Ishikawa (cell line): ENCODE data around the gene SNED1.

ENCODE experiments used
- CEBPB ChIP-seq: IDR thresholded peaks from 2 replicates; pipeline ENCODE4 v1.6.1; 2012
- CREB1 ChIP-seq: IDR thresholded peaks from 2 replicates; pipeline ENCODE4 v1.6.1; 2012; ENCODE audit warnings: low read depth
- EGR1 ChIP-seq: IDR thresholded peaks from 2 replicates; pipeline ENCODE4 v1.6.1; 2012
- EP300 ChIP-seq: IDR thresholded peaks from 2 replicates; pipeline ENCODE4 v1.6.1; 2012; ENCODE audit warnings: borderline replicate concordance
- FOXM1 ChIP-seq: IDR thresholded peaks from 2 replicates; pipeline ENCODE4 v1.6.1; 2012; ENCODE audit warnings: low read depth, borderline replicate concordance
- MAX ChIP-seq: IDR thresholded peaks from 2 replicates; pipeline ENCODE4 v1.6.1; 2012
- NFIC ChIP-seq: IDR thresholded peaks from 2 replicates; pipeline ENCODE4 v1.6.1; 2012
- RAD21 ChIP-seq: IDR thresholded peaks from 2 replicates; pipeline ENCODE4 v1.6.1; 2012; ENCODE audit warnings: low read depth
- REST ChIP-seq: IDR thresholded peaks from 2 replicates; pipeline ENCODE4 v1.6.1; 2012; ENCODE audit warnings: low read depth, mild to moderate bottlenecking
- TAF1 ChIP-seq: IDR thresholded peaks from 2 replicates; pipeline ENCODE4 v1.6.1; 2012; ENCODE audit warnings: low read depth, mild to moderate bottlenecking
- TCF12 ChIP-seq: IDR thresholded peaks from 2 replicates; pipeline ENCODE4 v1.6.1; 2012; ENCODE audit warnings: low read depth
- TEAD4 ChIP-seq: IDR thresholded peaks from 2 replicates; pipeline ENCODE4 v1.6.1; 2012
- USF1 ChIP-seq: IDR thresholded peaks from 2 replicates; pipeline ENCODE4 v1.6.1; 2012
- YY1 ChIP-seq: IDR thresholded peaks from 2 replicates; pipeline ENCODE4 v1.6.1; 2012; ENCODE audit warnings: low read depth

GRCh38 chr2:241031436-241032165, 33.2 kb downstream of the SNED1 start:
- TF ChIP-seq REST (no peak), CREB1 (no peak), RAD21 (no peak), TEAD4 (no peak), USF1 (no peak), CEBPB (no peak), TCF12 (no peak), TAF1 (no peak), YY1 (no peak), MAX (no peak), NFIC (no peak), EP300 (no peak), FOXM1 (no peak), EGR1 (no peak)
